CD4-positive, alpha-beta T cell treated with Interleukin-17A for 1 hour (primary cell): Measurements from ENCODE around the gene IPO13.

Experiments used
- DNase-seq: peaks from one replicate; pipeline ENCODE4 v3.0.0-alpha.2; 2020

IPO13 gene

DNA sequence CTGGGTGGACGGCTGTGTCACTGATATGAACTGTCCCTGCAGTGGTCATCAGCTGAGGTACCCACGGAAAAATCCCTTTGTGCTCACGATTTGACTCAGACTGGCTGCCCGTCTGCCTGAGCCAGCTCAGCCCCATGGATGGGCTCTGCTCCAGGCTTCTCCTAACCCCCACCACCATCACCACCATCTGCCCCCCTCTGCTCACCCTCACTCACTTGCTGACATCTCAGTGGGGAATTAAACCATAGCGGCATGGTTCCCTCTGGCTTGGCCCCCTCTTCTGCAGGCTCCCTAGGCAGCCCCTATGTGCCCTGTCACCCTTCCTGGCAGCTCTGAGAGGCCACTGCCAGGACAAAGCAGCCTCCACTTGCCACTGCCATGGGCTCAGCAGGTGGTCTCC lies 67.2 kb downstream of the IPO13 start:
- no peak for DNase-seq

- DNase-seq = no peak
Measured at GRCh38 chr1:44014365-44015104, 67.8 kb downstream of the IPO13 start.

DNA sequence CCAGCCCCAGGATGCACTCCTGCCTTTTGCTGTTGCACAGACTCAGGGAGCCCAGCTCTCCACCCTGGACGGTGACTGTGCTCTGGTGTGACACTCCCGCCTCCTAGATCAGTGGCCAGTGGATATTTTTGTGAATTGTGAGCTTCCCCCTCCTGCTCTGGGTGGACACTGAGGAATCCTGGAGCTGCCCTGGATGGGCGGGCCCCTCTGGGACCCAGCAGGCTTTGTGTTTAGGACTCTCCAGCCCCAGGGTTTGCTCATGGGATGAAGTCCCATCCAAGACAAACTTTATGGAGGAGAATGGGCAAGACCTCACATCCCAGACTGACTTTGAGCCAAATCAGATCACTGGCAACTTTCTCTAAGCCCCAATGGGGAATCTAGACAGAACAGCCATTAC lies 68.5 kb downstream of the IPO13 start:
- no peak for DNase-seq

DNA sequence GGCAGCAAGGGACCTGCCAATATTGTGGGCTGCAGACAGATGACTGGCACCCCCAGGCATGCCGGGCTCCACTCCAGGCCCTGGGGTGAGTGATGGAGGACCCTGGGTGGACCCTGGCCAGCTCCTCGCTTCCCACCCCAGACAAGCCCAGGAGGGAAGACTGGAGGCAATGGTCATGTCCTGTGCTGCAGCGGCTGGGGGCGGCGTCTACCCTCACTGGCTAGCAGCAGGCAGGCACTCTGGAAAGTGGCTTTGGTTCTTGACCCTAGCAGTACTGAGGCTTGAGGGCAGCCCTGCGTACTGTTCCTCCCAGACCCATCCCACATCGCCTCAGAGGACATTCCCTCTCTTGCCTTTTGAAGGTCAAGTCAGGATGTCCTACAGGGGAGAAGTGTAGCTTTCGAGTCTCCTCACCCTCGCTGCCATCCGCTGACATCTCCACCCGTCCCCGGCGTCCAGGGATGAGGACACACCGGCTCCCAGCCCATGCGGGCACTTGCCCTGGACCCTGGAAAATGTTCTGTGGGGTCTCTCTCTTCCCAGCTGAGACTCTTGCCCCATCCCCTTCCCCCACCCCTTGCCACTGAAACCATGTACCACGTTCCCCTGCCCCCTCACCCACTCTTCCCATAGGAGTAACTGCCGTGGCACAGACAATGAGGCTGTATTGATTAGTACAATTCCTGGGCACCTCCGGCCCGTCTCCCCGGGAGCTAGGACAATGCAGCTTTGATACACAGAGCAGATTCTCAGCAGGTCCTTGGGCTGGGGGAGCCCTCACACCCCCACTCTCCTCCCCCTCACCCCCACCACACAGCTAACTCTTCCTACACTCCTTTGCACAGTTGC lies 69.5 kb downstream of the IPO13 start:
- no peak for DNase-seq

DNA sequence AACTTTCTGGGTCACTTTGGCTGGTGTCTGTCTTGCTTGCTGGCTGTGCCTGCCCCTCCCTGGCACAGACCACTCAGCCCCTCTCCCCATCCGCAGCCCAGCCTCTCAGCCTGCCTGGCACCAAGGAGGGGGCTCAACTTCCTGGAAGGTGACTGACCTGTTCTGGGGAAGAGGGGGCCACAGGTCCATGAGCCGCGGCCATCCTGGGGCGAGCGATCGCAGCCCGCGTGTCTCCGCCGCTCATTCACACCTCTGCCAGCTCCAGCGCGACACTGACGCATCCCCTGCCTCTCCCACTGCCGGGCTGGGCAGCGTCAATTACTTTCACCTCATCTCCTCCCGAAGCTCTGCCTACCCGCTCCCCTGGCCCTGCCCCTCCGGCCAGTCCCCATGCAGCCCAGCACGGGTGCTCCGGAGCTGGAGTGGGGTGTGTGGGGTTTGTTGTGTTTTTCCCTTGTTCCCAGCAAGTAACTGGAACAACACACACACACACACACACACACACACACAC lies 70.2 kb downstream of the IPO13 start:
- no peak for DNase-seq
